WERI-Rb-1 (cell line): ENCODE measurements around the gene DNAH8.

Source experiments
- DNase-seq: peaks from one replicate; pipeline ENCODE4 v3.0.0-alpha.2; 2020
- H3K27ac ChIP-seq: fragments of 250-450 bp; sonication (Bioruptor Pico); 2 replicates; pipeline ENCODE4 v1.5.1; 2020; ENCODE audit warnings: mild to moderate bottlenecking, moderate library complexity
- H3K27me3 ChIP-seq: fragments of 250-450 bp; sonication (Bioruptor Pico); 2 replicates; pipeline ENCODE4 v1.5.1; 2021; ENCODE audit warnings: mild to moderate bottlenecking, low read depth, moderate library complexity; ENCODE audit not compliant: insufficient read depth, severe bottlenecking
- H3K36me3 ChIP-seq: fragments of 250-450 bp; sonication (Bioruptor Pico); 2 replicates; pipeline ENCODE4 v1.5.1; 2020; ENCODE audit warnings: mild to moderate bottlenecking, moderate library complexity
- H3K4me3 ChIP-seq: 2 replicates; pipeline ENCODE4 v1.5.1; 2011; ENCODE audit warnings: low read depth, mild to moderate bottlenecking, control low read depth, low read length
- H3K9me3 ChIP-seq: fragments of 250-450 bp; sonication (Bioruptor Pico); 2 replicates; pipeline ENCODE4 v1.5.1; 2021; ENCODE audit warnings: mild to moderate bottlenecking, moderate library complexity; ENCODE audit not compliant: severe bottlenecking
- TF ChIP-seq, protein P1 (sequence below): IDR thresholded peaks from 2 replicates; pipeline ENCODE4 v1.5.1; 2011; ENCODE audit warnings: low read depth, mild to moderate bottlenecking, control low read depth, inconsistent platforms, low read length

The DNAH8 gene

DNA sequence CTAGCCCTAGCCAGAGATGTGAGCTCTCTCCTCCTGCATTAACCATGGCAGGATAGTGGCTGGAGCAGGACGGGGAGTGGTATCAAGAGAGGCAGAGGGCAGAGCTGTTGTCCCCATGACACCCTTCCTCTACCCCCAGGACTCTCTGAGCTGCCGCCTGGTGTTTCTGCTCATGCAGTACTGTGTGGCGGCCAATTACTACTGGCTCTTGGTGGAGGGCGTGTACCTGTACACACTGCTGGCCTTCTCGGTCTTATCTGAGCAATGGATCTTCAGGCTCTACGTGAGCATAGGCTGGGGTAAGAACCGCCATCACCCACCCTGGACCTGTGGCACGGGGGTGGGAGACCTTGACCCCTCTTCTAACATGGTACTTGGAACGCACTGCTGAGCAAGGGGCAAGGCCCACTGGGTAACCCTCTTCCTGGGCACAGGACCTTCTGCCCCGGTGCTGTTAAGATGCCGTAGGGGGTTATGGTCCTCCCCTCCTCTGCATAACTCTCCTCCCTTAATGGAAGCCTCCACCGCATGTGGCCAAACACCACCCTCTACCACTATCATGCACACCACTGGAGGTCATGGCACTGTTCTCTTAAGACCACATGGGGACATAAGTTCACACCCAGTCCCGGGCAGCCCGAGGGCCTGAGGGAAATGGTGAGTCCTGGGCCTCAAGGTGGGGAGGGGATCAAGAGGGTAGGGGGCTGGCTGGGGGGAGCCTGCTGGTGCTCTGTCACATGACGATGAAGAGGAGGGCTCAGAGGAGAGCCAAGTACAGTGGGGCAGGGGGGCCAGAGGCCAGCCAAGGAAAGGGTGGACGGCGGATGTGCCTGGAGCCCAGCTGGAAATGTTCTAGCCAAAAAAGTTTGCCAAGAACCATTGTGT, 358.6 kb downstream of the DNAH8 start:
- H3K27me3 ChIP-seq = no peaks in the 10 kb centered on the region
- H3K36me3 ChIP-seq = no peaks in the 10 kb centered on the region
- no peak overlapping the region for H3K27ac ChIP-seq
- peak; percentile 8 for DNase-seq
- TF ChIP-seq, protein P1, sequence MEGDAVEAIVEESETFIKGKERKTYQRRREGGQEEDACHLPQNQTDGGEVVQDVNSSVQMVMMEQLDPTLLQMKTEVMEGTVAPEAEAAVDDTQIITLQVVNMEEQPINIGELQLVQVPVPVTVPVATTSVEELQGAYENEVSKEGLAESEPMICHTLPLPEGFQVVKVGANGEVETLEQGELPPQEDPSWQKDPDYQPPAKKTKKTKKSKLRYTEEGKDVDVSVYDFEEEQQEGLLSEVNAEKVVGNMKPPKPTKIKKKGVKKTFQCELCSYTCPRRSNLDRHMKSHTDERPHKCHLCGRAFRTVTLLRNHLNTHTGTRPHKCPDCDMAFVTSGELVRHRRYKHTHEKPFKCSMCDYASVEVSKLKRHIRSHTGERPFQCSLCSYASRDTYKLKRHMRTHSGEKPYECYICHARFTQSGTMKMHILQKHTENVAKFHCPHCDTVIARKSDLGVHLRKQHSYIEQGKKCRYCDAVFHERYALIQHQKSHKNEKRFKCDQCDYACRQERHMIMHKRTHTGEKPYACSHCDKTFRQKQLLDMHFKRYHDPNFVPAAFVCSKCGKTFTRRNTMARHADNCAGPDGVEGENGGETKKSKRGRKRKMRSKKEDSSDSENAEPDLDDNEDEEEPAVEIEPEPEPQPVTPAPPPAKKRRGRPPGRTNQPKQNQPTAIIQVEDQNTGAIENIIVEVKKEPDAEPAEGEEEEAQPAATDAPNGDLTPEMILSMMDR = no peak
- peaks cover 5% of the 10 kb centered on the region for H3K9me3 ChIP-seq
- H3K4me3 ChIP-seq = no peak overlapping the region

DNA sequence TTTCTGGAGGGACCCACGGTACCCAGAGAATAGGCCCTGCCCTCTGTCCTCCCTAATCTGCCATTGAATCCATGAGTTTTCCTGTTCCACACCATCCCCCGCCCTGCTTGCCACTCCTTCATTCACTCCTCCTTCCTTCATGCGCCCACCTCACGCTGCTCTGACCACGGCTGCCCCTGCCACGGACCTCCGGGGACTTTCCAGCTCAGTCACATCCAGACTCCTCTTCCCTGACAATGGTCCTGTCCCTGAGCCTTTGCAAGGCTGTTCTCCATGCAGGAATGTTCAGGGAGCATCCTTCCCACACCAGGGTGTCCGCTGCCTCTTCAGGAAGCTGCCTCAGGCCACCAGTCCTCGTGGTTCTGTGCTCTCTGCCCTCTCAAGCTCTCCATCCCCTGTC, 359.4 kb downstream of the DNAH8 start:
- H3K27me3 ChIP-seq = no peaks in the 10 kb centered on the region
- H3K4me3 ChIP-seq = no peak overlapping the region
- no peaks in the 10 kb centered on the region for H3K36me3 ChIP-seq
- peaks cover 5% of the 10 kb centered on the region for H3K9me3 ChIP-seq
- peak; percentile 9 for DNase-seq
- no peak overlapping the region for H3K27ac ChIP-seq
- TF ChIP-seq, protein P1 = no peak

DNA sequence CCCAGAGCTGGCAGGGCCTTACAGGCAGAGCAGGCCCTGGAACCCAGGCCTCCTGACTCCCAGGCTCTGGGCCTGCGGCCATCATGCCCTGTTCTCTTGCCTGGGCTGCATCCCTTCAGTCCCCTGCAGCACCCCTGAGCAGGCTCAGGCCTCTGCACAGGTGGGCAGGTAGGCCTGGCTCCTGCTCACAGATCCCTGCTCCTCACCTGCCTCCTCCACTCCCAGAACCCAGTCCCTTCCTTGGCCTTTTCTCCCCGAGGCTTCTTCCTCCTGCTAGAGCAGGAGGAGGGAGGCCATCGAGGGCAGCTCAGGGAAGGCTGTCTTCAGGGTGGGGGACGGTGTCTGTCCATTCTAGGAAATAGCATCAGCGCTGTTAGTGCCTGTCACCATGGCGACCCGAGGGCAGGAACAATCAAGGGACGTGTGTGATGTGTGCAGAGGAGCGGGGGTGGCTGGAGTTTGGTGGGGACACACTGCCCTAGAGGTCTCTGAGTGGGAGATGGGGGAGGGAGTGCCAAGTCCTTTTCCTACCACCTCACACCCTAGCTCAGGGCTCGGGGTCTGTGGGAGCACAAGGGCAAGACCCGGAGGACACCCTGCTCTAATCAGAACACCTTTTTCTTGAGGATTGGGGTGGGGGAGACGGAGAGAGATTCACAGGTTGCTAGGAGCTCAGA, 360.0 kb downstream of the DNAH8 start:
- H3K27me3 ChIP-seq = no peaks in the 10 kb centered on the region
- H3K27ac ChIP-seq = no peak overlapping the region
- no peaks in the 10 kb centered on the region for H3K9me3 ChIP-seq
- TF ChIP-seq, protein P1 = no peak
- no peaks in the 10 kb centered on the region for H3K36me3 ChIP-seq
- peak; percentile 6 for DNase-seq
- H3K4me3 ChIP-seq = no peak overlapping the region

DNA sequence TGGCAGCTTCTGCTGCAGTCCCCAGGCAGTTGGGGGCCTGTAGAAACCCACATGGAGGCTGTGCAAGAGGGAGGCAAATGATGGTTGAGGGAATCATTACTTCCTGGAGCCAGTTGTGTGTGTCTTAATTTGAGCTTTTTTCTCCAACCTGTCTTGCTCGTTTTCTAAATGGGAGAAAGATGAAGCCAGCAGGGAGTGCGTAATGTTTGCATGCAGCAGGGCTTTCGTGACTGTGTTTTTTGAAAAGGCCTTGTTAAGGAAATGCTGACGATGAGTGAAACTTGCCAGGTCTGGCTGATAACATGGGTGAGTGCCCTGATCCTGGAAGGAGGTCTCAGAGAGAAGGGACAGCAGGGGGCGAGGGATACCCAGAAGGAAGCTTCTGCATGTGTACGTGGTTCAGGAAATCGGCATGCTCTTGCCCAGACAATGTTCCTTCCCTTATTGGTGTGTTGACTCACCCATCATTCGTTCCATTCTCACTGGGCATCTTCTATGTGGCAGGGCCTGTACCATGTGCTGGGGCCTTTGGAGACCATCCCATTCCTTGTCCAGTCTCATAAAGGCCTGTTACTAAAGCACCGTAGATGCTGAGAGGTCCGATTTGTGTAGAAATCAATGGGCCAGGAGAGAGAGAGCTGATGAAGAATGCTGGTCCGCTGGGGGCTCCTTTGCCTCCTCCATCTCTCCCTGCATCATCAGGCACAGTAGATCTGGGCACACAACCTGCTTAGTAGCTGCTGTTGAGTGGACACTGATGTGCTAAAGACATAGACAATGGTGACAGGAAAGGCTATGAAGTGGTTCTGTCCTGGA, 360.9 kb downstream of the DNAH8 start:
- peak; percentile 12 for DNase-seq
- Histone ChIP-seq H3K27me3 (no peaks in the 10 kb centered on the region), H3K27ac (no peak overlapping the region), H3K9me3 (no peaks in the 10 kb centered on the region), H3K4me3 (no peak overlapping the region), H3K36me3 (no peaks in the 10 kb centered on the region)
- TF ChIP-seq, protein P1 = peak; percentile 20; the same call in 1 of the 2 replicates

DNA sequence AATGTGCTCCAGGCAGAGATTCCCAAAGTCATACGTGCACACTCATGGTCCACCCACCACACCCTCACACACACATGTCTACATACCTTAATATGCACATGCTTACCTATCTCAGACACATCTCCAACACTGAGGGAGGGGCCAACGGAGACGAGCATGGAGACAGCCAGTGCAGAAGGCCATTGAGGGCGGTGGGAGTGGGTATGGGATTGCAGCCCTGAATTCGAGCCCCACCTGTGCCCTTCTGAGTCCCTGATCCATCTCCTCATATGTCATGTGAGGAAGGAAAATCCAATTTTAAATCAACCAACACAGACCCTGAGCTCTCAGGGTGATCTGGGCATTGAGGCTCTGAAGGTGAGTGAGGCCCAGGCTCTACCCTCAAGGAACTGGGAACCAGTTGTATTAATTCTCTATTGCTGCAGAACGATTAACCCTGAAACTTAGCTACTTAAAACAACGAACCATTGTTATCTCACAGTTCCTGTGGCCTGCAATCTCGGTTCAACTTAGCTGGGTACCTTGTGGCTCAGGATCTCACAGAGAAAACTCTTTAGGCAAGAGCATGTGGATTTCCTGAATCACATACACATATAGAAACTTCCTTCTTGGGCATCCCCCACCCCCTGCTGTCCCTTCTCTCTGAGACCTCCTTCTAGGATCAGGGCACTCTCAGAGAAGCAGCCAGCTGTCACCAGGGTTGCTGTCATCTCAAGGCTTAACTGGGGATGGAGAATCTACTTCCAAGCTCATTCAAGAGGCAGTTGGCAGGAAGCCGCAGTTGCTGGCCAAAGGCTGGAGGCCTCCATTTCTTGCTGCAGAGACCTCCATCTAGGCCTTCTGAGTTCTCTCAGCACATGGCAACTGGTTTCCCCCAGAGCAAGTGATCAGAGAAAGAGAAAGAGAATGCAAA, 361.8 kb downstream of the DNAH8 start:
- Histone ChIP-seq H3K27ac (no peak overlapping the region), H3K36me3 (no peaks in the 10 kb centered on the region), H3K27me3 (no peaks in the 10 kb centered on the region), H3K4me3 (no peak overlapping the region), H3K9me3 (no peaks in the 10 kb centered on the region)
- TF ChIP-seq, protein P1 = no peak
- DNase-seq = peak; percentile 84
